ENCODE data around the gene SP6.

GRCh38 chr17:47872651-47873161 lies 21.7 kb upstream of the SP6 start:
- TF ChIP-seq POLR2A (IDR thresholded peaks at IDR 0.05; ENCODE audit: low read depth, low read length) (no peak), POLR2AphosphoS5 (IDR thresholded peaks at IDR 0.05; ENCODE audit: low read depth, low read length) (no peak), TAF1 (IDR thresholded peaks at IDR 0.05; ENCODE audit: borderline replicate concordance, low read depth, low read length) (no peak)

All from GM12892 (cell line).